ENCODE data around the gene LRP1.

The LRP1 gene

GRCh38 chr12:57175428-57176138 is 47.3 kb downstream of the LRP1 start:
- TF ChIP-seq CTCF (IDR thresholded peaks at IDR 0.05): peak; percentile 96

GRCh38 chr12:57176139-57176477 is 47.8 kb downstream of the LRP1 start:
- peak; percentile 45; the same call in 1 of the 2 replicates for TF ChIP-seq CTCF (IDR thresholded peaks at IDR 0.05)

- no peak for TF ChIP-seq CTCF (IDR thresholded peaks at IDR 0.05)
Measured at GRCh38 chr12:57176846-57177245, 48.6 kb downstream of the LRP1 start.

GRCh38 chr12:57177354-57177753 is 49.1 kb downstream of the LRP1 start:
- TF ChIP-seq CTCF (IDR thresholded peaks at IDR 0.05): no peak

- TF ChIP-seq CTCF (IDR thresholded peaks at IDR 0.05): no peak
Measured at GRCh38 chr12:57178213-57178612, 49.9 kb downstream of the LRP1 start.

- TF ChIP-seq CTCF (IDR thresholded peaks at IDR 0.05): no peak
Measured at GRCh38 chr12:57179331-57180086, 51.2 kb downstream of the LRP1 start.

GRCh38 chr12:57180321-57180989 is 52.2 kb downstream of the LRP1 start:
- no peak for TF ChIP-seq CTCF (IDR thresholded peaks at IDR 0.05)

Data from LNCAP (cell line).